ENCODE data around the gene SLC6A12.

Gene SLC6A12

DNA sequence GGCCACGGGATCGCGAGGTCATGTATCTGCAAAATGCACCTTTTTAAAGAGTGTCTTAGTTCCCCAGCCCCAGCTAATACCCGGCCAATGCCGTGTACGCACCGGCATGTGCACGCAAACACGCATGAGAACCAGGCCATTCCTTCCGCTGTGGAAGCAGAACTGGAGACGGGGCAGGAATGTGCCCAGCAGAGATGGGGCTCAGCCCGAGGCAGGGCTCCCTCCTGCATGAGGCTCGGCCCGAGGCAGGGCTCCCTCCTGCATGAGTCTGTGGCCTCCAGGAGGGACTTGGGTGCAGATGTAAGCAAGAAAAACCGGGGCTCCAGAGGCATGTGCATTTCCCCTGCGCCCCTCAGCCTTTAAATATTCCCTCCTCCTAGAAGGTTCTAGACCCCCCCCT is 38.2 kb downstream of the SLC6A12 start:
- DNase-seq = no peak

DNA sequence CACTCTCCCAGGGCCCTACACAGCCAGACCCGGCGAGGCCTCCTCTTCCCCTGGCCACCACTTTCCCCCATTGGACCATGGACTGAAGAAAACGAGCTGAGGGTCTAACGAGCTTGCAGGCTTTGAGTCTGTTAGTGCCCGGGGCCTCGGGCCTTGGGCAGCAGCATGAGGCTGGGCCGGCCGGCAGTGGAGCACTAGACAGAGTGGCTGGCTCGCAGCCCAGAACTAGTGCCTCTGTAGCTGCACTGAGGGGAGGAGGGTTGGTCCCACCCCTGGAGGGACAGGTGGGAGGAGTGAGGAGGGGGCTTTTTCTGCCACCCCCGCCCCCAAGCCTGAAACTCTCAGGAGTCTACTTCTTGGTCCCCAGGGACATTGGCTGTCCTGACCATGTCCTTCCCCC is 38.7 kb downstream of the SLC6A12 start:
- DNase-seq = no peak

DNA sequence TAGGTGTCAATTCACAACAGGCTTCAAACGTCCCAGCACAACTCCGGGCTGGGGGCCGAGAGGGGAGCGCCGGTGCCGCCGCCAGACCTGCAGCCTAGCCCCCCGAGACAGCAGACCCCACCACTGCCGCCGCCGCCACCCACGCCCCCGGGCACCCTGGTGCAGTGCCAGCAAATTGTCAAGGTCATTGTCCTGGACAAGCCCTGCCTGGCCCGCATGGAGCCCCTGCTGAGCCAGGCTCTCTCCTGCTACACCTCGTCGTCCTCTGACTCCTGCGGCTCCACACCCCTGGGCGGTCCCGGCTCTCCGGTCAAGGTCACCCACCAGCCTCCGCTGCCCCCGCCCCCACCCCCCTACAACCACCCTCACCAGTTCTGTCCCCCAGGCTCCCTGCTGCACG is 39.4 kb downstream of the SLC6A12 start:
- no peak for DNase-seq

DNA sequence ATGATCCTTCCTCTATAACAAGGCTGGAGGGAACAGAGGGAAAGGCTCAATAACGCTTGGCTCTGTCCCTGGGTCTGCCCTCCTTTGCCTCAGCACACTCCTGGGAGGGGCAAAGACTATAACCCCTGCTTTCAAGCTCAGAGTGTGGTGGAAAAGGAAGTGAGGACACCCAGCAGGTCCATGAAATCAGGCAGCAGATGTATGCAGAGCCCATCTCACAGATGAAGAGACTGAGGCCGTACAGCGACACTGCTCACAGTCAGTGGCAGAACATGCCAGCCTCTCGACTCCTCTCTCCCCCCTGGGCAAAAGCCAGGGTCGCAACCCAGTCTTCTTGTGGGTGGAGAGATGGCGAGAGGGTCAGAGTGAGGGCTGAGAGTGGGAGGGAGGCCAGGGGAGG is 39.8 kb downstream of the SLC6A12 start:
- no peak for DNase-seq

DNA sequence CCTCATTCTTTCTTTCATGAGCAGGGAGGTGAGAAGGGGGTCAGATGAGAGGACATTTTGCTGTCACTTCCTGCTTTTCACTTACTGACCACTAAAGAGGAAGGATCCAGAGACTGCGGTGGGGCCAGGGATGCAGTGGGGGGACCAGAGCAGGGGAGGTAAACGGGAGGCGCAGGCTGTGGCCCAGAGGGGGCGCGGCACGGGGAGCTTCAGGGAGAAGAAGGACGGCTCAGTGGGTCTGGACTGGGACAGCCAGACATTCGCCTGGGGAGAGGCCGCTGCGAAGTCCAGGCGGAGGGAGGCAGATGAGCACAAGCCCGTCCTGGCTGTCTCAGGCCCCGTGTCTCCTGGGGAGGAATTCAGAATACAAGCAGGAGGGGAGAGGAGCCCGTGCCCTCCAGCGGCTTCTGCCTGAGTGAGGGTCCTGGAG is 41.2 kb downstream of the SLC6A12 start:
- DNase-seq = no peak

DNA sequence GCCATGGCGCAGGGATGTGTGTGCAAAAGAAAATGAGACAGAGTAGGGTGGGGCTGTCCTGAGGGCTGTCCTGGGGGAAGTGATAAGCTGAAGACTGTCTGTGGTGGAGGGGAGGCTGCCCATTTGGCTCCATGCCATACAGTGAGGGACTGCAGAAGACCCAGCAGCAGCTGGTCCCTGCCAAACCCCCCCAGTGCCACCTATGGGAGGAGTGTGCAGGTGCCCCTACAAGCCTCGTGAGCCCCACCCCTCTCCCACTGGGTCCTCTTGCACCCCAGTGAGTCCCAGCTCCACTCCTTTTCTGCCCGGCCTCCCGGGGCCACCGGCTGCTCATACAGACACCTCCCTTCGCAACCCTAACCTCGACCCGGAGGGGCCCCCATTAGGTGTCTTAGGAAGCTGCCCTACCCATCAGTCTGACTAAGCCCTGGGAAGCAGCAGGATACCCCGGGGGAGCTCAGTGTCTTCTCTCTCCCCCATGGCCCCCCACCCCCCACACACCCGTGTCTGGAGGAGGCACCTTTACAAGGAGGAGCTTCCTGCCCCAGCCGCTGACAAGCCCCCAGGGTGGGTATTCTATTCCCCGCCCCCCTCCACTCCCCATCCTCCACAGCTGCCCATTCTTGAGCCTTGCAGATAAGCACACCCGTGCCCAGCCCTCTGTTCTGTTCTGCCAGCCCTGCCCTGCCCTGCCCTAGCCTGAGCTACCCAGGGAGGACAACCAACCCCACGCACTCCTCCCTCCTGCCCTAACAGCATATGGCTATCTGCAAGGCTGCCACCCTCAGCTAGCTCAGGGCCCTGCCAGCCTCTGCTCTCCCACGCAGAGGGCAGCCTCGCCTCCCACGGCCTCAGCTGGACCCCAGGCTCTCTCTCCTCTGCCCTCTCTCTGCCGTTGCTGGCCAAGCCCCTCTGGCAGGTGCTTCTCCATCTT is 41.9 kb downstream of the SLC6A12 start:
- DNase-seq = no peak

DNA sequence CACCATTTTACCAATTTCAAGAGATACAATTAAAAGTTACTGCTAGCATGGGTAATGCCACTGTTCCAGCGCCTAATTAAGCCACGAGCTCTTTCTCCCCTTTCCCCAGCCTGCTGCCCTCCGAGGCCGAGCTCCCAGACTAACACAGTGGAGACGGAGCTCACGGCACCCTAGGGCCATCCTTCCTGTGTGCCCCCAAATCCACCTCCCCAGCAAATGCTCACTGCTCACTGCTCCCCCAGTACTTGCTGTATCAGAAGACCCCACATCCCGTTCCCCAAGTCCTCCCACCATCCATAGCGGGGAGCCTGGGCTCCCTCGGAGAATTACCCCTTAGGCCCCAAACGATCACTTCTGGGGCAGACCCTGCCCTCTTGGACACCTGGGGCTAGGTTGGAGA is 42.7 kb downstream of the SLC6A12 start:
- no peak for DNase-seq

DNA sequence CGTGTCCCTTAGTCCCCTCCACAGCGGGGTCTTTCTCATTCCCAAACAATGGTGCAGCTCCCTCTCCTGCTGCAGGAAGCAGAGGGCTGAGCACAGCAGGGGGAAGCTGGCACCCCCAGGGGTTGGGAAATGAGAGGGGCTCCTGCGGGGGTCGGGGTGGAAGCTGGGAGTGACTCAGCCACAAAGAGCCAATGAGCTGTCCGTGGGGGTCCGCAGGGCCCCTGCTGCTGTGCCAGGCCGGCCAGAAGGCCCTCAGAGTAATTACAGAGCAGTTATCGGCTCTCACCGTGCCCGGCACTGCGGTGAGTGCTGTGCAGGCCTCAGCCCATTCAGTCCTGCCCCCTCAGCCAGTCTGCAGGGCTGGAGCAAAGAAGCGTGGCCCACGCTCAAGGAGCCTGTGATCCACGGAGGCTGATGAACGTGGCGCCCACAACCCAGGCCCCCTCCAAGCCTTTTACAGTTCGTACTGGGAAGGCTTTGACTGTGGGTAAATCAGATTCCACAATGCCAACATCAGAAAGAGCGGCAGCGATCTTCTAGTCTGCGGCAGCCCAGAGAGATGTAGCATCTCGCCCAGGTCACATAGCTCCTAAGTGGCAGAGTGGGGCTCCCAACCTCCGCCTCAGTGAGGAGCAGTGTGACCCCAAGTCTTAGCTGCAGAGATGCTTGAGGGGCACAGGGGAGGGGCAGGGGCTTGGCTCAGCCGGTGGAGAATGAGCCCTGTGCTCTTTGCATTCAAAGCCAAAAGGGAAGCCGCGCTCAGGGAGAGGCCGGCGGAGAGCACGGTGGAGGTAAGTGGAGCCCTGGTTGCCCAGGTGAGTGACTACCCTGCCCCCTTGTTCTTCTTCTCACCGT is 43.4 kb downstream of the SLC6A12 start:
- DNase-seq = no peak

DNA sequence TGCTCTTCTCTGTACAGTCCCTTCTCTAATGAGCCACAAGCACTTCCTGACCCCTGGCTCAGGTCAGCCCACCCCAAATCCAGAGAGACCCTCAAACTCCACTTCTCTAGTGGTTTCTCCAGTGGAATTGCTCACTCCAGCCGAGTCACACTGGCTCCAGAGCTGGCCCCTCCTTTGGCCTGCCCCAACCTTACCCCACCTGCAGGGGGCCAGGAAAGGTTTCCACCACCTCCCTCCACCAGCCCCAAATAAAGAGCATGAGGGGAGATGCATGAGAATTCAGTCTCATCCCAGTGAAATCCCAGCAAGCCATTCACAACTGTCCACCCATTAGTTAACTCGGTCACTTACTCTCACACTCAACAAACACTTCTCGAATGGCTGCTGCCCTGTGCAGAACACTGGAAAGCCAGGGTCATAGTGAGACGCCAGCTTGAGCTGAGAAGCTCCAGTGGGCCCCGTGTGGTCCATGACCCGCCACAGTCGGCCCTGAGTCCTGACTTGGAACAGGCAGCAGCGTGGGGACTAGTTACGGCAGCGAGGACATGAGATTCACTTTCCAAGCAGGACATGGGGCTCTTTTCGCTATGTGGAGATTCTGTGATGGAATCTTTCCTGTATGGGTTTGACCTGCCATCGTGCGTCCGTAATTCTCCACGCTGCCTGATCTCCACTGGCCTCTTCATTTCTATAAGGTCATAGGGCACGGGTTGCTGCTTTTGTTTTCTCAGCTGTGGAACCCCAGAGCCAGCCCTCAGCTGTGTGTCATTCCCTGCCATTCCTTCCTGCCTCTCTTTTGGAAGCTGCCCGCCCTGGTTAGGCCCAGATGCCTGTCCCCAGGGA is 44.2 kb downstream of the SLC6A12 start:
- no peak for DNase-seq

DNA sequence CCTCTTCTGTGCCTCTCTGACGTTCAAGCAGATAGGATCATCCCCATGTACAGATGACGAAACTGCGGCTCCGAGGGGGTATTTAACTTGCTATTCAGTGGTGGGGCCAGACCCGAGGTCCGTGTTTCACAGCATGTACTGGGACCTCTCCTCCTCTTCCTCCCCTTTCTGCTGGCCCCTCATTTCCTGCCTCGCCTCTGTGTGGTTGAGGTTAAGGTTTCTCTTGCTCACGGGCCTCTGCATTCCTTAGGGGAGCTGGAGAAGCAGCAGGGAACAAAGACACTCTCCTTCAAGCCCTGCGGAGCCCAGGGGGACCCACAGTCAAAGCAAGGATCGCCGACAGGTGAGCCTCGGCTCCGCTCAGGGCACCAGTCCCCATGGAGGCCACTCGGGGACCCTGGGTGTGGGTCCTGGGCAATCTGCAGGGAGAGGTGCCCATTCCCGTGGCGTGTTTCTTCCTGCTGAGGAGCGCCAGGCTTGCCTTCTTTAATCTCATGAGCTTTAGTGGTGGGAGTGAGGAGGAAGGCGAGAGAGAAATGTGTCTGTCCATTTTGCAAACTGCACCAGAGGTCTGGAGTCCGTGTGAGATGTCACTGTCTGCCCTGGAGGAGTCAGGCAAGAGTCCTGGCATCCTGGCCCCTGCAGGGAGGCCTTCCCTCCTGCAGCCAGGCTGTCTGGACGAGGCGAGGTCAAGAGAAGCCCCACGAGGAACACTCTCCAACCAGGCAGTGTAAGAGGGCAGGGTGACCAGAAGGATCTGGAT is 45.0 kb downstream of the SLC6A12 start:
- DNase-seq = no peak

DNA sequence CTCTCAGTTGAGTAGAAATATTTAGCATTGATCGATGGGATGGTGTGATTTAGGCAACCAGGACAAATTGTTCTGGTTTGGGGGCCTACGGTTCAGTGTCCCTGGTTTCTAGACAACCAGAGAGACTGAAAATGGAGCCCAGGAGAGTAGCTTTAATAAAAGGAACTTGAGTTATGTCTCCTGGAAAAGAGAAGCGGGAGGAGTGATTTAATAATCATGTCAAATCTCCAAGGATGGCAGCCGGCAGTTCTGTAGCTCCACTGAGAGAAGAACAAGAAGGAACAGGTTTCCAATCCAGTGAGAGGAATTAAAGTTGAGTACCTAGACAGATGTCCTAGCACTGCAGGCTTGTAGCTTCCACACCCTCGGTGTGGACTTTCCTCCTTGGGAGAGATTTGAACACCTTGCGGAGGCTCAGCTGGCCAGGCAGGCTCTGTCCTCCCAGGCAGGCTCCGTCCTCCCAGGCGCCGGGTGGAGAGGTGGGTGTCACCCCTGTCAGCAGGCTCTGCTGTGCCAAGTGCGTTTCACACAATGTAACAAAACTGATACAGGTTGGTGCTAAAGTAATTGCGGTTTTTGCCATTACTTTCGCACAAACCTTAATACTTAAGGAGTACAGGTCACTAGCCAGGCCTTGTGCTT is 45.9 kb downstream of the SLC6A12 start:
- no peak for DNase-seq

DNA sequence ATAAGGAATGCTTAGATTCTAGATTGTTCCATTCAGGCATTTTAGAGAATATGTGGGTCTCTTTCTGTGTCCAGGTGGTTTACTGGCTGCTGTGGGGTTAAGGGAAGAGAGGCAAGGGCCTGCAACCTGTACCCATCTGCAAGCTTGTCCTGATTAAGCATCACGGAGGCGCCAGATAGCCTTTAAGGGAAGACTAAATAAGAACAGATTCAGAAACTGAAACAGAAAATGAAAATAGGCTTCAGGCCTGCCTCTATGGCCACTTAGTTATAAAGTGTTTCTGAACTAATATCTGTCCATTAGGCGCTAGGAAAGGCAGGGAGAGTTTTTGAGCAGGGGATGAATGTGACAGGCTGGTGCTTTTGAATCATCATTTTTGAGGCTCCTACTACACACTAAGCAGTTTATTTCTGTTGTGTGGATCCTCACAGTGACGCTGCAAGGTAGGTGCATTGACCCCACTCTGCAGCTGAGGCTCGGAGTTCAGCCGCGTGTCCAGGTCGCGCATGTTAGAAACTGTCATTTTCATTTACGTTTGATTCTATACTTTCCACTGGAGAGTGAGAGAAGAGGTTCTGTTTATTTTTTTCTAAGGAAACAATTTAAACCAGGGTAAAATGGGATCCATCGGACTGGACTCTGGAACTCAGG is 47.4 kb downstream of the SLC6A12 start:
- DNase-seq = no peak

DNA sequence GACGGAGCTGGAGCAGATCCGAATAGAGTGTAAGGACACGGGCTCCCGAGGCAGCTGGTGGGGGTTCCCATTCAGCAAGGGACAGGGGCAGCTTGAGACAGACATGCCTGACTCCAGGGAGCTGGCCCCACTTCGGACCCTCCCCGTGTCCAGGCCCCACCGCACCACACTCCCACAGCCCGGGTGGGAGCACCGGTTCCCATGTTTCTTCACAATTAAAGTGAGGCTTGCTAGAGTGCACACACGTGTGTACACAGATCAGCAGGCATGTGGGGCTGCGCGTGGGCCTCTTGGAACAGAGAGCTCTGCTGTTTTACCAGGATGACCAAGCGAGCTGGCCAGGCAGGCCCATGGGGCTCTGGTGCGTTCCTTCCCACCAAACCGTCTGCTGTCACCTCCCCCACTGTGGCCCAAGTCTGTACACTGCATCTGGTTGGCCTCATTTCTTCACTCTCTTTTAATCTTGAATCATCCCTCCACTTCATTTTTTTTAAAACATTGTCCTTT is 48.0 kb downstream of the SLC6A12 start:
- no peak for DNase-seq

DNA sequence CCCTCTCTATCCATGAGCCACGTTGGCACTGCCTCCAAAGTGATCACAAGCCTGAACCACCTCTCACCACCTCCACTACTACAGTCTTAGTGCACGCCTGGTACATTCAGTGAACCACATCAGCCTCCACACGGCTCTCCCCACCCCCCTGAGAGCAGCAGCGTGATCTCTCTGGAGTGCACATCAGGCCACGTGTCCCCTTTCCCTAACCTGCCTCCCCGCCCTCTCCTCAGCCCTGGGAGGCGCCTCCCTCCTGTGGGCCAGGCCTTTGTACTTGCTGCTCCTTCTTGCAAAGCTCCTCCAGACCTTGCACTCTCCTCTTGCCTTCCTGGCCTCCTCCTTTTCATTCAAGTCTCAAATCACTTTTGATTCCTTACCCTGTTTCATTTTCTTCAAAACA is 49.8 kb downstream of the SLC6A12 start:
- DNase-seq = no peak

DNA sequence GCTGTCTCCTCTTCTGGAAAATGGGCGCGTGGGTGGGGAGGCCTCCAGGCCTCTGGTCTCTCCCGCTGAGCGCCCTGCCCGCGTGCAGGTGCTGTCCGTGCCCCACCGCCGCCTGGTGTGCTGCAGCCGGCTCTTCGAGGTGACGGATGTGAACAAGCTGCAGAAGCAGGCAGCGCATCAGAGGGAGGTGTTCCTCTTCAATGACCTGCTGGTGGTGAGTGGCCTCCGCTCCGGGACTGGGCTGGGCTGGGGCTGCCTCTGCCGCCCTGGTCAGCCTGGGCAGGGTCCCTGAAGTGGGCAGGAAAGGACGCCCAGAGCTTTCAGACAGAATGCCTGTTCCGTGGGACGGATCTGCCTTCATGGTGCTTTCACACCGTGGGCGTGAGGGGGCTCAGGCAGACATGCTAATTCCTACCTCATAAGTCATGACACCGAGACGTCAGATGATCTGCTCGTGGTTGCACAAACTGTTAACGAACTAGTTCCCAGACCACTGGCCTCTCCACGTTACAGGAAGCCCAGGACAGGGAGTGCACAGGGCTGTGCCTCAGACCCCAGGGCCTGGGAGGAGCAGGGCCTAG is 50.5 kb downstream of the SLC6A12 start:
- no peak for DNase-seq

DNA sequence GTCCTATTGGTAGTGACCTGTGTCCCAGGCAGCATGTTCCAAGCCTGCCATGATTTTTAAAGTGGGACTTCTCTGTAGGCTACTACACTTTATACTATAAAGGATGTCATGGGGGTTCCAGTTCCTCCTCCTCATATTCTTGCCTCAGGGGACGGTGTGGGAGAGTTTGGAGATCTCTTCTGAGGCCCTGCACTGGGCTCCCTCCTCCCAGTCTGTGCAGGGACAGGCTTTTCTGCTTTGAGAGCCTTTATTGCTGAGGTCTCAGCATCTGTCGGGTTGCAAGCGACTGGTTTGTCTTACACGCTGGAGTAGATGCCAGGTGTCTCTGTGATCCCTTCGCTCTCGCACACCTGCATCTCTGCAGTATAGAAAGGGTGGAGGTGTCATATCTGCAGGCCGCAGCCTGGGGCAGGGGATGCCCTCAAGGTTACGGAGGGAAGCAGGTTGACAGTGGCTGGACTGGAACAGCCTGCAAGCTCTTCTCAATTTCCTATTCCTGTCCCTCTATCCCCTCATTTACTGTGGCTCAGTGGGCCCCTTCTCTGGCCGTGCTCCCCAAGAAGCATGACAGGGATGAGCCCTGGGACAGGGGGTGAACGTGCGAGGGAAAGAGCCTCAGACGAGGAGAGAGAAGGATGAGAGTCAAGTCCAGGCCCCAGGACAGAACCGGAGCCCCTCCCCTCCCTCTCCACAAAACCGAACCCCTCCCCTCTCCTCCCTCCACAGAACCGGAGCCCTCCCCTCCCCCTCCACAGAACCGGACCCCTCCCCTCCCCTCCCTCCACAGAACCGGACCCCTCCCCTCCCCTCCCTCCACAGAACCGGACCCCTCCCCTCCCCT is 51.3 kb downstream of the SLC6A12 start:
- no peak for DNase-seq

DNA sequence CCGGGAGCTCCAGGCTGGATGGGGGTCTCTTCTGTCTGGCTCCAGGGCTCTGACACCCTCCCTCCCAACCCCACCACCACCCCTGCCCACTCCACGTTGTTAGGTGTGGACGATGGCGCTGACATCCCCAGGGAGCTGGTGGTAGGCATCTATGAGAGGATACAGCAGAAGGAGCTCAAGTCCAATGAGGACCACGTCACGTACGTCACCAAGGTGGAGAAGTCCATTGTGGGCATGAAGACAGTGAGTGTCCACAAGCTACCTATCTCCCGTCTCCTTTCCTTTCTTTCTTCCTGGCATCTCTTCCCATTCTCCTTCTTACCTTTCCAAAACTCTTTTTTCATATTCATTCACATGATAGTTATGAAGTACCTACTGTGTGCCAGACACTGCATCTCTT is 52.1 kb downstream of the SLC6A12 start:
- no peak for DNase-seq

DNA sequence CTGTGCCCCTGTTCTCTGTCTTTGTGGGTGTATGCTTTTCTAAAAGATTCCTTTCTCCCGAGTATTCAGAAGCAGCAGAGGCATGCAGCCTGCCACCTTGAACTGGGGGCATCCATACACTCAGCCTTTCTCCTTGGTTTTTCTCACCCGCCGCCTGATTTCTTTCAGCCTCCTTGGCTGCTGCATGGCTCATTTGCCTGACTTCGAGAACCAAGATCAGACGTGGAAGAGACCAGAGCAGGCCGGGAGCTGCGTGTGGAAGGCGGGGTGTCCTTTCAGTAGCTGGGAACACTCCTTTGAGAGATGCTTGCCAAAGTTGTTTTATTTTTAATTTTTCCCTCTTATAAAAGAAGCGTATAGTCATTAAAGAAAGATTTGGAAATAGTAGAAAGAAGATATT is 53.1 kb downstream of the SLC6A12 start:
- no peak for DNase-seq

DNA sequence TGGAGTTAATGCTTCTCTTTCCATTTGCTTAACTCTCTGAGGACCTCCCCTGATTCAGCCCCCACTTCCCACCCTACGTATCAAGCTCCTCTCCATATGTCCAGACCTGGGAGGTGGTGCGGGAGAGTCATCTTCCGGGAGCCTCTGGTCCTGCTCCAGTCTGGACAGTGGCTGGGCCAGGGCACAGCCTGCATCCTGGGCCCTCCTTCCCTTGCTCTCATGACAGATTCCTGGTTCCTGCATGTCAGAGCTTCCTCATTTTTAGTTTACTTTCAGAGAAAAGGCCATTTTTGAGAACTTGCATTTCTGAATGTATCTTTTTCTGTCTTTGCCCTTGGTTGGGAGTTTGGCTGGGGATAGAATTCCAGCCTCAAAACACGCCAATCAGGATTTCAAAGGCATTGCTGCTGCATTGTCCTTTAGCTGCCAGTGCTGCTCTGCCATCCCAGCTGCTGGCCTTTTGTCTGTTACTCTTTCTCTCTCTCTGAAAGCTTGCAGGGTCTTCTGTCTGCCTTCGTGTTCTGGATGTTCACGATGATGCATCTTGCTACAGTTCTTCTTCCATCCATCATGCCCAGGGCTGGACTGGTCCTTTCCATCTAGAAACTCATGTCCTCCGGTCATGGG is 54.7 kb downstream of the SLC6A12 start:
- no peak for DNase-seq
